Measurements from ENCODE around the gene RBKS.

RBKS gene

DNA sequence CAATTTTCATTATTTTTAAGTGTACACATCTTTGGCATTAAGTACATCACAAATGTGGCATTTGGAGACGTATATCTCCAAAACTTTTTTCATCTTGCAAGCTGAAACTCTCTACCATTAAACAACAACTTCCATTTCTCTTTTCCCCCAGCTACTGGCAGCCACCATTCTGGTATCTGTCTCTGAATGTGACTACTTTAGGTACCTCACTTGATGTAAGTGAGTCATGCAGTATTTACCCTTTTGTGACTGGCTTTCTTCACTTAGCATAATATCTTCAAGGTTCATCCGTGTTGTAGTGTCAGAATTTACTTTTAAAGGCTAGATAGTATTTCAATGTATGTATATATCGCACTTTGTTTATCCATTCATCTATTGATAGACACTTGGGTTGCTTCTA lies 17.4 kb upstream of the RBKS start:
- H3K36me3 ChIP-seq (ENCODE audit: control insufficient read depth in 2 of 2, insufficient read depth in 1 of 2, low read length in 2 of 2) = no peaks in the 10 kb centered on the region
- POLR2A ChIA-PET = no interaction called here
- CTCF ChIA-PET = interaction anchor here (0.6 kb wide), 2 partner anchors 181 to 635 kb away, joined by 3 read pairs; no protein-coding TSS in a partner anchor
- no peak overlapping the region for H3K4me3 ChIP-seq (ENCODE audit: low read depth, low read length)
- TF ChIP-seq ZNF350 (tag by site-specific recombination; IDR thresholded peaks at IDR 0.05) (no peak), YY2 (tag by site-specific recombination; IDR thresholded peaks at IDR 0.05) (no peak), ZSCAN16 (tag by site-specific recombination; IDR thresholded peaks at IDR 0.05) (no peak), ZNF701 (tag by site-specific recombination; IDR thresholded peaks at IDR 0.05) (no peak), ZEB2 (tag by site-specific recombination; IDR thresholded peaks at IDR 0.05) (no peak), ZFP3 (tag by site-specific recombination; IDR thresholded peaks at IDR 0.05; ENCODE audit: low read depth) (no peak), ZNF549 (tag by site-specific recombination; IDR thresholded peaks at IDR 0.05) (no peak), ZNF324 (tag by site-specific recombination; IDR thresholded peaks at IDR 0.05) (no peak), ZFP37 (tag by site-specific recombination; IDR thresholded peaks at IDR 0.05) (no peak), ZNF600 (tag by site-specific recombination; IDR thresholded peaks at IDR 0.05) (no peak), YY1 (tag by site-specific recombination; IDR thresholded peaks at IDR 0.05) (no peak)
- TF ChIP-seq, protein P1, sequence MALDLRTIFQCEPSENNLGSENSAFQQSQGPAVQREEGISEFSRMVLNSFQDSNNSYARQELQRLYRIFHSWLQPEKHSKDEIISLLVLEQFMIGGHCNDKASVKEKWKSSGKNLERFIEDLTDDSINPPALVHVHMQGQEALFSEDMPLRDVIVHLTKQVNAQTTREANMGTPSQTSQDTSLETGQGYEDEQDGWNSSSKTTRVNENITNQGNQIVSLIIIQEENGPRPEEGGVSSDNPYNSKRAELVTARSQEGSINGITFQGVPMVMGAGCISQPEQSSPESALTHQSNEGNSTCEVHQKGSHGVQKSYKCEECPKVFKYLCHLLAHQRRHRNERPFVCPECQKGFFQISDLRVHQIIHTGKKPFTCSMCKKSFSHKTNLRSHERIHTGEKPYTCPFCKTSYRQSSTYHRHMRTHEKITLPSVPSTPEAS (tag by site-specific recombination; IDR thresholded peaks at IDR 0.05) = no peak
- TF ChIP-seq, protein P2, sequence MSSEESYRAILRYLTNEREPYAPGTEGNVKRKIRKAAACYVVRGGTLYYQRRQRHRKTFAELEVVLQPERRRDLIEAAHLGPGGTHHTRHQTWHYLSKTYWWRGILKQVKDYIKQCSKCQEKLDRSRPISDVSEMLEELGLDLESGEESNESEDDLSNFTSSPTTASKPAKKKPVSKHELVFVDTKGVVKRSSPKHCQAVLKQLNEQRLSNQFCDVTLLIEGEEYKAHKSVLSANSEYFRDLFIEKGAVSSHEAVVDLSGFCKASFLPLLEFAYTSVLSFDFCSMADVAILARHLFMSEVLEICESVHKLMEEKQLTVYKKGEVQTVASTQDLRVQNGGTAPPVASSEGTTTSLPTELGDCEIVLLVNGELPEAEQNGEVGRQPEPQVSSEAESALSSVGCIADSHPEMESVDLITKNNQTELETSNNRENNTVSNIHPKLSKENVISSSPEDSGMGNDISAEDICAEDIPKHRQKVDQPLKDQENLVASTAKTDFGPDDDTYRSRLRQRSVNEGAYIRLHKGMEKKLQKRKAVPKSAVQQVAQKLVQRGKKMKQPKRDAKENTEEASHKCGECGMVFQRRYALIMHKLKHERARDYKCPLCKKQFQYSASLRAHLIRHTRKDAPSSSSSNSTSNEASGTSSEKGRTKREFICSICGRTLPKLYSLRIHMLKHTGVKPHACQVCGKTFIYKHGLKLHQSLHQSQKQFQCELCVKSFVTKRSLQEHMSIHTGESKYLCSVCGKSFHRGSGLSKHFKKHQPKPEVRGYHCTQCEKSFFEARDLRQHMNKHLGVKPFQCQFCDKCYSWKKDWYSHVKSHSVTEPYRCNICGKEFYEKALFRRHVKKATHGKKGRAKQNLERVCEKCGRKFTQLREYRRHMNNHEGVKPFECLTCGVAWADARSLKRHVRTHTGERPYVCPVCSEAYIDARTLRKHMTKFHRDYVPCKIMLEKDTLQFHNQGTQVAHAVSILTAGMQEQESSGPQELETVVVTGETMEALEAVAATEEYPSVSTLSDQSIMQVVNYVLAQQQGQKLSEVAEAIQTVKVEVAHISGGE (tag by site-specific recombination; conservative IDR thresholded peaks at IDR 0.05; ENCODE audit: low read depth) = no peak
- no peak overlapping the region for H3K27ac ChIP-seq (ENCODE audit: extremely low read depth, low read depth, low read length)
- no peaks in the 10 kb centered on the region for H3K9me3 ChIP-seq (ENCODE audit: control insufficient read depth, insufficient read depth, low read depth, low read length)
- H3K4me1 ChIP-seq (ENCODE audit: control insufficient read depth, insufficient read depth, low read length) = no peaks in the 10 kb centered on the region

DNA sequence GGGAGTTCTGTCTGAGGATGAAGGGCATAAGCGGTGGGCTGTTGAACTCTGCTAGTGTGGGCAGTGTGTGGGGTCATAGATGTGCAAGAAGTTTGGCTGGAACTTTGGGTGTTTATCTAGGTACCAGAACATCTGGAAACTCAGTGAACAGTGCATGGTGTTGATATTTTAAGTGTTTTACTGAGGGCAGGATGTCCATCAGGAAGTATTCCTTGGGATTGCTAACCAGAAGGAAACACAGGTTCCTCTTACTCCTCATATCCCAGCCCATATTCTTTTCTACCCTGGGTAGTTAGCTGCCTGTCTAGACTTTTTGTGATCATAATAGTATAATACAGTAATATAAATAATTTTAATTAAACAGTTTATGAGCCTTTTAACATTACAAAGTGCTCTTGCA lies 15.9 kb upstream of the RBKS start:
- TF ChIP-seq ZNF248 (tag by site-specific recombination; IDR thresholded peaks at IDR 0.05) = no peak
- TF ChIP-seq ZNF341 (tag by site-specific recombination; IDR thresholded peaks at IDR 0.05; ENCODE audit: low read depth) = no peak
- no peak for TF ChIP-seq ZBTB48 (tag by site-specific recombination; IDR thresholded peaks at IDR 0.05)
- no peak for TF ChIP-seq TCF7L2 (IDR thresholded peaks at IDR 0.05; ENCODE audit: borderline replicate concordance, low read depth, low read length)
- TF ChIP-seq ZFP37 (tag by site-specific recombination; IDR thresholded peaks at IDR 0.05) = no peak
- no peak for TF ChIP-seq ZNF426 (tag by site-specific recombination; IDR thresholded peaks at IDR 0.05)
- TF ChIP-seq ZNF660 (tag by site-specific recombination; IDR thresholded peaks at IDR 0.05) = no peak
- Histone ChIP-seq H3K27ac (ENCODE audit: extremely low read depth, low read depth, low read length) (no peak overlapping the region), H3K9me3 (ENCODE audit: control insufficient read depth, insufficient read depth, low read depth, low read length) (no peaks in the 10 kb centered on the region), H3K4me3 (ENCODE audit: low read depth, low read length) (no peak overlapping the region), H3K4me1 (ENCODE audit: control insufficient read depth, insufficient read depth, low read length) (no peaks in the 10 kb centered on the region), H3K36me3 (ENCODE audit: control insufficient read depth in 2 of 2, insufficient read depth in 1 of 2, low read length in 2 of 2) (peaks cover 0 to 2% of the 10 kb centered on the region in 2 experiments; a peak in 1 of 3 replicates)
- POLR2A ChIA-PET = no interaction called here
- CTCF ChIA-PET = interaction anchor here (0.7 kb wide), 1 partner anchor 252 kb away, joined by 5 read pairs; no protein-coding TSS in a partner anchor

DNA sequence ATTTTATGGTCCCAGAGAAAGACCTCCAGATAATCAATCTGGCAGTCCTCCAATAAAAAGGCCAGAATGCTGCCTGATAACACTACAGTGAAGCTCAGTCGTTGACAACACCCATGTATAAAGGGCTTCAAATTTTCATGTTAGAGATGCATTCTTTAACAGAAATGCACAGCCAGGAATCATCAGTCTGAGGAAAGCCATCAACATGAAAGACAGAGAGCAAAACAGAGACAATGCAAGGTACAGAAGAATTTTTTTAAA lies 14.1 kb upstream of the RBKS start:
- Histone ChIP-seq H3K4me3 (ENCODE audit: low read depth, low read length) (no peak overlapping the region), H3K9me3 (ENCODE audit: control insufficient read depth, insufficient read depth, low read depth, low read length) (no peaks in the 10 kb centered on the region), H3K4me1 (ENCODE audit: control insufficient read depth, insufficient read depth, low read length) (no peaks in the 10 kb centered on the region), H3K36me3 (ENCODE audit: control insufficient read depth in 2 of 2, insufficient read depth in 1 of 2, low read length in 2 of 2) (peaks cover 0 to 5% of the 10 kb centered on the region in 2 experiments), H3K27ac (ENCODE audit: extremely low read depth, low read depth, low read length) (no peak overlapping the region)
- ChIA-PET POLR2A (interaction anchor here (1.0 kb wide), 1 partner anchor 12 kb away, joined by 3 read pairs; no protein-coding TSS in a partner anchor), CTCF (no interaction called here)
- no peak for TF ChIP-seq KLF16 (tag by site-specific recombination; IDR thresholded peaks at IDR 0.05)
- no peak for TF ChIP-seq PRDM1 (tag by site-specific recombination; IDR thresholded peaks at IDR 0.05)
- no peak for TF ChIP-seq ZNF660 (tag by site-specific recombination; IDR thresholded peaks at IDR 0.05)
- TF ChIP-seq ZNF664 (tag by site-specific recombination; IDR thresholded peaks at IDR 0.05) = no peak
- no peak for TF ChIP-seq ZNF791 (tag by site-specific recombination; IDR thresholded peaks at IDR 0.05)
- TF ChIP-seq ZNF701 (tag by site-specific recombination; IDR thresholded peaks at IDR 0.05) = no peak
- no peak for TF ChIP-seq ZNF132 (tag by site-specific recombination; IDR thresholded peaks at IDR 0.05; ENCODE audit: borderline replicate concordance)
- TF ChIP-seq, protein P3, sequence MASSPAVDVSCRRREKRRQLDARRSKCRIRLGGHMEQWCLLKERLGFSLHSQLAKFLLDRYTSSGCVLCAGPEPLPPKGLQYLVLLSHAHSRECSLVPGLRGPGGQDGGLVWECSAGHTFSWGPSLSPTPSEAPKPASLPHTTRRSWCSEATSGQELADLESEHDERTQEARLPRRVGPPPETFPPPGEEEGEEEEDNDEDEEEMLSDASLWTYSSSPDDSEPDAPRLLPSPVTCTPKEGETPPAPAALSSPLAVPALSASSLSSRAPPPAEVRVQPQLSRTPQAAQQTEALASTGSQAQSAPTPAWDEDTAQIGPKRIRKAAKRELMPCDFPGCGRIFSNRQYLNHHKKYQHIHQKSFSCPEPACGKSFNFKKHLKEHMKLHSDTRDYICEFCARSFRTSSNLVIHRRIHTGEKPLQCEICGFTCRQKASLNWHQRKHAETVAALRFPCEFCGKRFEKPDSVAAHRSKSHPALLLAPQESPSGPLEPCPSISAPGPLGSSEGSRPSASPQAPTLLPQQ (tag by site-specific recombination; IDR thresholded peaks at IDR 0.05) = no peak
- no peak for TF ChIP-seq MZF1 (tag by site-specific recombination; IDR thresholded peaks at IDR 0.05; ENCODE audit: borderline replicate concordance)
- no peak for TF ChIP-seq MEIS1 (CRISPR knock-in tag; IDR thresholded peaks at IDR 0.05; ENCODE audit: borderline replicate concordance)

Data from HEK293 (cell line).